Heart left ventricle (tissue), 13 donors: ENCODE results near the gene KLHL9.

Source experiments
- CTCF ChIP-seq, 12 donors: fragments of 200-600 bp; sonication (generic) in 4 of 12; IDR thresholded peaks; one replicate each; pipeline versions ENCODE4 v1.5.0 to v1.8.0; 2018 to 2022; ENCODE audit warnings: antibody characterized with exemption in 12 of 12, mild to moderate bottlenecking in 5 of 12
- POLR2A ChIP-seq, 2 donors: fragments of 450-650 bp; IDR thresholded peaks; one replicate each; pipeline ENCODE4 v1.6.1; 2017; ENCODE audit warnings: antibody characterized with exemption in 2 of 2, mild to moderate bottlenecking in 2 of 2, moderate library complexity in 2 of 2
- donor health status: ischemic (EF 13 %, LVEDD 7.1; RV severe dilation, severe dysfunction).
- donor health status: DM: no; HTN: yes; CAD: no.
- donor health status: DM: no; HTN: no; CAD: no.
- donor health status: ischemic (EF 25% LVEDD 6.9; RV normal size, moderate dysfunction).
- donor health status: ischemic (EF 25% LVEDD 5.7; RV mildly dilated, moderate dysfunction).
- donor health status: ischemic (EF 35%, LVEDD 5.7; RV mildly dilated, moderate dysfunction).
- donor health status: nonischemic (EF 11% LVEDD 7.7; RV severe dilation, severe dysfunction).
- donor health status: DM: yes; HTN: yes; CAD: no.
- donor health status: PGD.
- donor health status: ischemic (EF 29% LVEDD 5.4; RV normal size, mild dysfunction).
- donor health status: nonischemic (EF 23%, LVEDD 6.1; RV moderate dilation, normal function).

DNA sequence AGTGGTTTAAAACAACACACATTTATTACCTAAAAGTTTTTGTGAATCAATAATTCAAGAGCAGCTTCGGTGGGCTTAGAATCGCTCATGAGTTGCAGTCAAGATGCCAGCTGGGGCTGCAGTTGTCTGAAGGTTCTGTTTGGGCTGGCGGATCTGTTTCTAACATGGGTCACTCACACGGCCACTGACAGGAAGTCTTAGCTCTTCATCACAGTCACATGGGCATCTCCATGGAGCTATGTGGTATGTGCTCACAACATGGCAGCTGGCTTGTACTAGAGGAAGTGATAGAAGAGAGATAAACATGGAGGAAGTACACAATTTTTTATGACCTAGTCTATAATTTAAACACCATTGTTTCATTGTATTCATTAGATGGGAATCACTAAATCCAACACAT is 11.2 kb downstream of the KLHL9 start:
- TF ChIP-seq CTCF (IDR thresholded peaks at IDR 0.05) (no peak), POLR2A (IDR thresholded peaks at IDR 0.05) (no peak)
